ENCODE measurements around the gene TAS2R40.

The TAS2R40 gene

DNA sequence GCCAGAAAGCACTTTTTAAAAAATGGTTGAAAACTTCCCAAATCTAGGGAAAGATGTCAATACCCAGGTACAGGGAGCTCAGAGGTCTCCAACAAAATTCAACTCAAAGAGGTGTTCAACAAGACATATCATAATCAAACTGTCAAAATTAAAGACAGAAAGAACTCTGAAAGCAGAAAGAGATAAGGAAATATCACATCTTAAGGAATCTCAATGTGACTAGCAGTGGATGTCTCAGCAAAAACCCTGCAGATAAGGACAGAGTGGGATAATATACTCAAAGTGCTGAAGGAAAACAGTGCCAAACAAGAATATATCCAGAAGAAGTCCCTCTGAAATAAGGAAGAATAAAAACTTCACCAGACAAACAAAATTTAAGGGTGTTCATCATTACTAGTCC lies 28.4 kb downstream of the TAS2R40 start:
- H3K27ac ChIP-seq: no peak overlapping the region
- TF ChIP-seq, protein P1, sequence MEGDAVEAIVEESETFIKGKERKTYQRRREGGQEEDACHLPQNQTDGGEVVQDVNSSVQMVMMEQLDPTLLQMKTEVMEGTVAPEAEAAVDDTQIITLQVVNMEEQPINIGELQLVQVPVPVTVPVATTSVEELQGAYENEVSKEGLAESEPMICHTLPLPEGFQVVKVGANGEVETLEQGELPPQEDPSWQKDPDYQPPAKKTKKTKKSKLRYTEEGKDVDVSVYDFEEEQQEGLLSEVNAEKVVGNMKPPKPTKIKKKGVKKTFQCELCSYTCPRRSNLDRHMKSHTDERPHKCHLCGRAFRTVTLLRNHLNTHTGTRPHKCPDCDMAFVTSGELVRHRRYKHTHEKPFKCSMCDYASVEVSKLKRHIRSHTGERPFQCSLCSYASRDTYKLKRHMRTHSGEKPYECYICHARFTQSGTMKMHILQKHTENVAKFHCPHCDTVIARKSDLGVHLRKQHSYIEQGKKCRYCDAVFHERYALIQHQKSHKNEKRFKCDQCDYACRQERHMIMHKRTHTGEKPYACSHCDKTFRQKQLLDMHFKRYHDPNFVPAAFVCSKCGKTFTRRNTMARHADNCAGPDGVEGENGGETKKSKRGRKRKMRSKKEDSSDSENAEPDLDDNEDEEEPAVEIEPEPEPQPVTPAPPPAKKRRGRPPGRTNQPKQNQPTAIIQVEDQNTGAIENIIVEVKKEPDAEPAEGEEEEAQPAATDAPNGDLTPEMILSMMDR (IDR thresholded peaks at IDR 0.05): no peak
- no peak for TF ChIP-seq ZFX (IDR thresholded peaks at IDR 0.05; ENCODE audit: borderline replicate concordance)

DNA sequence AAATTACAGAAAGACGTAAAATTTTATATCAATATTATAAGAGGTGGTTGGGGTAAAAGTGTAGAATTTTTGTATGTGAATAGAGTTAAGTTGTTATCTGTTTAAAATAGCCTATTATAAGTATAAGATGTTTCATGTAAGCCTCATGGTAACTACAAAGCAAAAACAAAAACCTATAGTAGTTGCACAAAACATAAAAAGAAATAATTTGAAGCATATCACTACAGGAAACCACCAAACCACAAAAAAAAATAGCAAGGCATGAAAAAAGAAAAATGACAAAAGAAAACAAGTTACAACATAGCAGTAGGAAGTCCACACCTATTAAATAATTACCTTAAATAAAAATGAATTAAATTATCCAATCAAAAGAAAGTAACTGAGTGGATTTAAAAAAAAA lies 29.0 kb downstream of the TAS2R40 start:
- TF ChIP-seq, protein P1 (IDR thresholded peaks at IDR 0.05): no peak
- TF ChIP-seq ZFX (IDR thresholded peaks at IDR 0.05; ENCODE audit: borderline replicate concordance): no peak
- no peak overlapping the region for H3K27ac ChIP-seq

DNA sequence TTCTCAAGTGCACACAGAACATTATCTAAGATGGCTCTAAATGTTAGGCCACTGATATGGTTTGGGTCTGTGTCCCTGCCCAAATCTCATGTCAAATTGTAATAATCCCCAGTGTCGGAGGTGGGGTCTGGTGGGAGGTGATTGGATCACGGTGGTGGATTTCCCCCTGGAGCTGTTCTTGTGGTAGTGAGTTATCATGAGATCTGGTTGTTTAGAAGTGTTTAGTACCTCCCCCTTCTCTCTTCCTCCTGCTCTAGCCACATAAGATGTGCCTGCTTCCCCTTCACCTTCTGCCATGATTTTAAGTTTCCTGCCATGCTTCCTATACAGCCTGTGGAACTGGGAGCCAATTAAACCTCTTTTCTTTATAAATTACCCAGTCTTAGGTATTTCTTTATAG lies 30.2 kb downstream of the TAS2R40 start:
- TF ChIP-seq, protein P1 (IDR thresholded peaks at IDR 0.05): no peak
- no peak for TF ChIP-seq ZFX (IDR thresholded peaks at IDR 0.05; ENCODE audit: borderline replicate concordance)
- no peak overlapping the region for H3K27ac ChIP-seq

DNA sequence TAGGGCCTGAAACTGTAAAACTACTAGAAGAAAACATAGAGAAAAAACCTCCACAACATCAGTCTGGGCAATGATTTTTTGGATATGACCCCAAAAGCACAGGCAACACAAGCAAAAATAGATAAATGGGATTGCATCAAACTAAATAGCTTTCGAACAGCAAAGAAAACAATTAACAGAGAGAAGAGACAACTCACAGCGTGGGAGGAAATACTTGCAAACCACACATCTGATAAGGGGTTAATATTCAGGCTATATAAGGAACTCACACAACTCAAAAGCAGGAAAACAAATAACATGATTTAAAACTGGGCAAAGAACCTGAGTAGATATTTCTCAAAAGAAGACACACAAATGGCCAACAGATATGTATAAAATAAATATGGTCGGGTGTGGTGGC lies 33.7 kb downstream of the TAS2R40 start:
- H3K27ac ChIP-seq: no peak overlapping the region
- no peak for TF ChIP-seq ZFX (IDR thresholded peaks at IDR 0.05; ENCODE audit: borderline replicate concordance)
- TF ChIP-seq, protein P1 (IDR thresholded peaks at IDR 0.05): no peak

DNA sequence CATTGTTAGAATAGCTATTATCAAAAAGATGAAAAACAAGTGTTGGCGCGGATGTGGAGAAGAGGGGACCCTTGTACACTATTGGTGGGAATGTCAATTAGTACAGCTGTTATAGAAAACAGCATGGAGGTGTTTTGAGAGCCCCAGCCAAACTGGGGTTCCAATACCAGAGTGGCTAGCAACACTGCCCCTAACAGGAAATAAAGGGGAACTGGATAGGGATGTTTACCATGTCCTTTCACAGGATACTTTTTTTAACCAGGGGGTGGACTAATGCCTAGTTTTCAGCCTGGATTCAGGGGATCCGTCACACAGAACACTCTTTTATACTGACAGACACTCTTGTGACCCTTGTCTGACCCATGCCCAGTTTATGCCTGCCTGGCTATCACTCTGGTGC lies 34.5 kb downstream of the TAS2R40 start:
- TF ChIP-seq, protein P1 (IDR thresholded peaks at IDR 0.05): peak; percentile 9; the same call in 1 of the 2 replicates
- TF ChIP-seq ZFX (IDR thresholded peaks at IDR 0.05; ENCODE audit: borderline replicate concordance): no peak
- H3K27ac ChIP-seq: no peak overlapping the region

DNA sequence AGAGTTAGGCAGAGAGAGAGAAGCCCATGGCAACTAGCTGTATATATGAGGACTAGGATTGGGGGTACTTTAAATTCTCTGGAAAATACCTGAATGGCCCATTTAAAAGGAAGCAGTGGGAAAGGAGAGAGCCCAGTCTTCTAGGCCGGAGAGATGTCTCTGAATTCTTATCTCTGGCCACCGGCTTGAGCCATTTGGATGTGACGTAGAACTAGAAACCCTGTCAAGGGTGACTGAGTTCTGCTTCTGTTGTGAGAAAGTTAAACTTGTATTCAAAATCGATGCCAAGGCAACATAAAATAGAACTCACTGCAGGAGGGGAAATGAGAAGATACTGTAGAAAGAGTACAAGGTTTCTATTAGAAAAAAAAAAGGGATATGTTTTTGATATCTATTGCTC lies 35.1 kb downstream of the TAS2R40 start:
- no peak overlapping the region for H3K27ac ChIP-seq
- no peak for TF ChIP-seq ZFX (IDR thresholded peaks at IDR 0.05; ENCODE audit: borderline replicate concordance)
- TF ChIP-seq, protein P1 (IDR thresholded peaks at IDR 0.05): no peak

DNA sequence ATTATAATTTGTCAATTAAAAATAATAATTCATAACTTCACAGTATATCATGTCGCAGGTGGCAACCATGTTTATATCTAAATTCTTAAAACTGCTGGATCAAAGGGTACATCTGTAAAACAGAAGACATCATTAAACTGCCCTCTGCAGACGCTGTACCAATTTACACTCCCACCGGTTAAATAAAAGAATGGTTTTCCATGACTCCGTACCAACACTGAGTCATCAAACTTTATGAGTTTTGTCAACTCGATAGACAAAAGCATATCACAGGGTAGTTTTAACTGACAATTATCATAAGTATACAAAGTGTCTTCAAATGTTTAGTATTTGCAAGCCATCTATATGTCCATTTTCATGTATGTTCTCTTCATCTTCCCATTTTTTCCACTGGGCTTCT lies 35.7 kb downstream of the TAS2R40 start:
- no peak overlapping the region for H3K27ac ChIP-seq
- no peak for TF ChIP-seq ZFX (IDR thresholded peaks at IDR 0.05; ENCODE audit: borderline replicate concordance)
- TF ChIP-seq, protein P1 (IDR thresholded peaks at IDR 0.05): no peak

Measured in 22Rv1 (cell line).